M059J (cell line): ENCODE measurements around the gene PEX5L. TPM values are rescaled to one million over a fixed set of nuclear protein-coding genes. Genes with fewer than 3 reads are reported as not detected.
A peak's percentile ranks its signal among the peaks of the same experiment; 100 is the strongest.

ENCODE experiments used
- DNase-seq: peaks from one replicate; pipeline ENCODE4 v3.0.0-alpha.2; 2012; ENCODE audit warnings: low read depth
- total RNA-seq: library from RNA; depleted of rRNA; stranded (reverse); fragments of >200 nt; shearing (Covaris generic); gene quantifications from 2 replicates; pipeline ENCODE4 v1.2.3, GENCODE V29; 2014

PEX5L gene
- total RNA-seq, 1 experiment from 2014 or later: 1.7 TPM

DNA sequence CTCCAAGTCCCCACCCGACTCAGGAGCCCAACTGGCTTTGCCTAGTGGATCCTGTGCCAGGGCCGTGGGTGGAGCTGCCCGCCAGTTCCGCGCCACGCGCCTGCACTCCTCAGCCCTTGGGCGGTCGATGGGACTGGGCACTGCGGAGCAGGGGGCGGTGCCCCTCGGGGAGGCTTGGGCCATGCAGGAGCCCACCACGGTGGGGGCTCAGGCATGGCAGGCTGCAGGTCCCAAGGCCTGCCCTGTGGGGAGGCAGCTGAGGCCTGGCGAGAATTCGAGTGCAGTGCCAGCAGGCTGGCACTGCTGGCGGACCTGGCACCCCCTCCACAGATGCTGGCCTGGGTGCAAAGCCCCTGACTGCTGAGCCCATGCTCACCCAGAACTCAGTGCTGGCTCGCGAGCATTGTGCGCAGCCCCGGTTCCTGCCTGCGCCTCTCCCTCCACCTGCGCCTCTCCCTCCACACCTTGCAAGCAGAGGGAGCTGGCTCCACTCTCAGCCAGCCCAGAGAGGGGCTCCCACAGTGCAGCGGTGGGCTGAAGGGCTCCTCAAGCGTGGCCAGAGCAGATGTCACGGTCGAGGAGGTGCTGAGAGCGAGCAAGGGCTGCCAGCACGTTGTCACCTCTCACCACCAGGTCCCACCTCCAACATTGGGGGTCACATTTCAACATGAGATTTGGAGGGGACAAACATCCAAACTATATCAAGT is 261.2 kb downstream of the PEX5L start:
- DNase-seq: no peak

DNA sequence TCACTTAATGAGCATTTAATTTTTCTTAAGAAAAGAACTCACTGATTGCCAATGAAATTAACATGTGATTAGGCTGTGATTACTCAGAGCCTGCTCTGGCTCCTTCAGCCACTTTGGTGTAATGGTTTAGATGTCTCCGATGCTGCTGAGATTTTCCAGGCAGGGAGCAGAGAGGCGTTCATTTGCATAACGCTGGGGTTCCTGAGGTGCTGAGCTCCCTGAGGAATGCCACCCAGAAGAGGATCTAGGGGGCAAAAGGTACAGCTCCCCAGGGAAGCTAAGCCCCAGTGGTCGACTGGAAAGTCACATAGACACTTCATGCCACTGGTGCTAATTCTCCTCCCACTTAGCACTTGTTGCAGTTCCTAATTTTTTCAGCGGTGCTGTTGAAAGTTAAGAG is 264.4 kb downstream of the PEX5L start:
- DNase-seq: no peak

DNA sequence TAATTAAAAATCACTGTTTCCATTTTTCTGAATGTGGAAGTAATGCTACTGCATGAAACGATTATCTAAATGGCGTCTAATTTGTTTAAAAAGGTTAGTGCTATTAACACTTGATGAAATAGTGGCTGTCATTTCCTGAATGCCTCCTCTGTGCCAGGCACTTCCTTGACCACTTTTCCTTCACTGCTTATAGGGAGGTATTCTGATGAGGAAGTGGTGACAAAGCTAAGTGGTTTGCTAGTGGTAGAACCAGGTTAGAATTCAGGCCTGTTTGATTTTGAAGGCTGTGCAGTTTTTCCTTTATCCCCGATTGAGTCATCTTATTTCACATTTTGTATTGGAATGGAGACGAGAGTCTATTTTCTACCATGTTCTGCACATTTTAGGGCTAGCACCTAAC is 264.9 kb downstream of the PEX5L start:
- no peak for DNase-seq

DNA sequence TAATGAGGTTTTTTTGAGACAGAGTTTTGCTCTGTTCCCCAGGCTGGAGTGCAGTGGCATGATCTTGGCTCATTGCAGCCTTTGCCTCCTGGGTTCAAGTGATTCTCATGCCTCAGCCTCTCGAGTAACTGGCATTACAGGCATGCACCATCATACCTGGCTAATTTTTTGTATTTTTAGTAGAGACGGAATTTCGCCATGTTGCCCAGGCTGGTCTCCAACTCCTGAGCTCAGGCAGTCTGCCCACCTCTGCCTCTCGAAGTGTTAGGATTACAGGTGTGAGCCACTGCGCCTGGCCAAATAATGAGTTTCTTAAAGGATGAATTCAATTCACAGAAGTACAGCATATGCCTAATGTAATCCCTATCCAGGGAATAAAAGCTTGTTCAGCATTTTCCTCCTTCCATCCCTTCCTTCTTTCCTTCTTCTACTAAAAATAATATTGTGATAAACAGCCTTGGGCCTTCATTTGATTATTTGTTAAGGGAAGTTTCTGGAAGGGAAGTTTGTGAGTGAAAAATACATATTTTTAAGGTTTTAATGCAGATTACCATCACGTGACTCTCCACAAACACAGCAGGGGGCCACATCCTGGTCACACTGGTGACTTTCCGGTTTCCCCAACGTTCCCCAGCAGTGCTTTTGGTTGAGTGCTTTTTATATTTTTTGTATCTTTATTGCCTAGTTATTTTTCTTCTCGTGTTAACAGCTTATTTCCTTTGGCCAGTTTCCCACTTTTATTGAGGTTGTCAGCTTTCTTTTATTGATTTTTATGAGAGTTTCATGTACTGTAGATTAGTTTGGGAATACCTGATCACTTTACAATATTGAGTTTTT is 267.1 kb downstream of the PEX5L start:
- no peak for DNase-seq

DNA sequence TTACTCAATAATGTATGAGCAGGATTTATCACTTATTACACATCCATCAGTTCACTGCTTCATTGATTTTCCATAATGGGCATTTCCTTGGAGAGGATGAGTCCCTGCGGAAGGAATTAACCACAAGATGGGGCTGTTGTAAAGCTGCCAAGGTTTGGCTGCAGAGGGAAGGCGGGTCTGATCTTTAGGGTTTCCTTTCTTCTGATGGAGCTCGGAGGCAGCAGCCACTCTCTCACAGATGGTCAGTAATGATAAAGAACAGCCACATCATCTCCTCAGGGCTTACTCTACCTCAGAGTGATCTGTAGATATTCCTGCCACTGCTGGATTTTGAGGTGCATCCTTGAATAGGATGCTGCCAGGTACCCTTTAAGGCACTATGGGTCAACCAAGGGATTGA is 268.7 kb downstream of the PEX5L start:
- DNase-seq: peak; percentile 68

DNA sequence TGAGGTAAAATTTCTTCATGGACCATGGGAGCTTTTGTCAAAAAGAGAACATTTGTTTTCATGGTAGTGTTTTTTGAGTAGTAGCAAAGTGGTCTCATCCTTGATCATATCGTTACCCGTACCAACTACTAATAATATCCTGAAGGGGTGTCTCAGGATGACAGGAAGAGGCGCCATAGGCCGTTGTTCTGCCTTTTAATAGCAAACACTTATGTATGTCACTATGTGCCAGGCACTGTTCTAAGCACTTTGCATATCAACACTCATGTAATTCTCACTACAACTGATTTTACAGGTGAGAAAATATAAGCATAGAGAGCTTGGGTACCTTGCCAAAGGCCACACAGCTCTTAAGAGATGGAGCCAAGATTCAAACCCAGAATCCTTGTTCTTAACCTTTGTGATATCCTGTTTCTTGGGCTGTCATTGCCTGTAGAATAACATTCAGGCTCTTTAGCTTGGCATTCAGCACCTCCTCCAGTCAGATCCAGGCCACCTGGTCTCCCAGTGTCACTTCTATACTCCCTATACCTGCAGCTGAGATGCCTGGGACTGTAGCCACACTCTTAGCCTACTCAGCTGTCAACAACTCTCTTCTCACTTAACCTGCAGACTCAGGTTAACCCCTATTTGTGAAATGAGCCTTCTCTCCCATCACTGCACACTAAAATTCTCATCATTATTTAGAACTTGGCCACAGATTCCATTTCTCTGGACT is 270.2 kb downstream of the PEX5L start:
- DNase-seq: no peak

DNA sequence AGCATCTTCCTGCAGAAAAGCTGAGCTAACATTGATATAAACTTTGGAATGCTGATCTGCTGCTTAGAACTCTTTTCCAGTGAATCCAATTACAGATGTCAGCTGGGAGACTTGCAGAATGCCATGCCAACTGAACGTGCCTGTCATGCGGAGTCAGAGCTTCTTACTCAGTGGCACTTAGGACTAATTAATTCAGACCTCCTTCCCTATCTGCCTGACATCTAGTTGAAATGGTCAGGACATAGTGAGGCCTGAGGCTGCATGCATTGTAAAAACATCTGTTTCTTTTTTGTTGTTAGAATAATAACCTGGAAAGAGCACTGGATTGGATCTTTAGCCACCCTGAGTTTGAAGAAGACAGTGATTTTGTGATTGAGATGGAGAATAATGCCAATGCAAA is 271.3 kb downstream of the PEX5L start:
- DNase-seq: peak; percentile 10

DNA sequence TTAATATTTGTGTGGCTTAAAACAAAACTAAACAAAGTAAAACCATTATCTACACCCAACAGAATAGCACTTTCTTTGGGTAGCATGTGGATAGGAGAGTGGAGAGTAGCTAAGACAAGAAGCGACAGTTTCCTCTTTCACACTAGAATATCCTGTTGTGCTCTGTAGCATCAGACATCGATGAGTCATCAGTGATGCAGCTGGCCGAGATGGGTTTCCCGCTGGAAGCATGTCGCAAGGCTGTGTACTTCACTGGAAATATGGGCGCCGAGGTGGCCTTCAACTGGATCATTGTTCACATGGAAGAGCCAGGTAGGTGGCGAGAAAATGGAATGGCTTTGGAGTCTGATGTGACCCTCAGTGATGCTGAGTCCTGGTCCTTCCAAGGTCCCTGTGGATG is 275.8 kb downstream of the PEX5L start:
- peak; percentile 63 for DNase-seq

DNA sequence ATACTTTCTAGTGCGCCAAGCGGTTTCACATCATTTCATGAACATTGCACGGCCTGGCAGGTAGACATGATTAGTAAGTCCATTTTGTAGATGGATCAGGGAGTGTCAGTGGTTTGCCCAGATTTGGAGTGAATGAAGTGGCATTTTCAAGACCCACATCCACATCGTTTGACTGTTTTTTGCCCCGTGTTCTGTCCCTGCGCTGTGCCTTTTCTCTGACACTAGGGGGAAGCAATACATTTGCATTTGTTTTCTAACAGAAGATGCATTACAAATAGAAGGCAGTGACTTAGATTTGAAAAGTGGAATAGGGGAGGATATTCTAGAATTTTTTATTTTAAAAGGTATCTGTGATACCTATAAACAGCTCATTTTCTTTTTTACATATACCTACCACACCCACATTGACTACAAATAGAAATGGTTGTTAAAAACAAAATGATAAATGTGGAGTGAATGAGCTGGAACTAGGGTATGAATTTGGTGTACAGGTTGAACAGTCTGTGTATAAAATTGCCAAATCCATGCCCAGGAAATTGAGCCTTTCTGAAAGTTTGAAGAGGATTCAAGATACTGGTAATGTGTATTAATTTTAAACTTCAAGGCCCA is 285.9 kb downstream of the PEX5L start:
- DNase-seq: peak; percentile 14

DNA sequence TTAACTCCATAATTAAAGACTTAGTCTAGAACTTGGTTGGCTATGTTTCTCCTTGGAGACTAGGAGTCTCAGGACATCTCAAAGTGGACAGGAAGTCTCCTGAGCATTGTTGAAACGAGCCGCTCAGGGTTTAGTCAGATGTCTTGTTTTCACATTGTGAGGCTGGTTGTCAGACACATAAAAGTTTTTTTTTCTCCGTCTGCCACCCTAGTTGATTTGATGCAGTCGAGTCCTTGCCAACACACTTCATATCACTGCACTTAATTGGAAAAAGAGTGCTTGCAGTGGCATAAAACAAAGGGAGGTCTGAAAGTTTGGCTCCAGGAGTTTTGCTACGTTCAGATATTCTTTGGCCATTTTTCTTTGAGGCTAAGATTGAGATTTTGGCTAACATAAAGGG is 291.0 kb downstream of the PEX5L start:
- DNase-seq: no peak

DNA sequence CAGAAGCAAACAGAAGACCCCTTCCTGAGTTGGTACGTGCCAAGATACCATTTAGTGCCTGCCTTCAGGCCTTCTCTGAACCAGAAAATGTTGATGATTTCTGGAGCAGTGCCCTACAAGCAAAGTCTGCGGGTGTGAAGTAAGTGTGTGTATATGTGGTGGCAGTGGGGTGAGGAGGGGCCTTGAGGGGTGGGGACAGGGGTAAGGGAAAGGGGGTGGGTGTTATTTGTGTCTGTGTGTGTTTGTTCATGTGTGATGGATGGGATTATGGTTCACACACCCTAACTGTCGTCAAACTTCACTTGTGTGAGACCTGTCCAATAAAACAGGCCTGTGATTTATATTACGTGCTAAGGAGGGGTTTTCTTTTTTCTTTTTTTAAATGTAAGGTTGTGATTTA is 291.7 kb downstream of the PEX5L start:
- DNase-seq: no peak
